ENCODE data around the gene PARP12.

Gene PARP12

GRCh38 chr7:139976838-139977656 is 85.7 kb downstream of the PARP12 start:
- Histone ChIP-seq H3K36me3 (ENCODE audit: control insufficient read depth in 2 of 2, insufficient read depth in 1 of 2, low read length in 2 of 2) (no peaks in the 10 kb centered on the region), H3K9me3 (ENCODE audit: control insufficient read depth, insufficient read depth, low read depth, low read length) (no peaks in the 10 kb centered on the region), H3K27ac (ENCODE audit: extremely low read depth, low read depth, low read length) (no peak overlapping the region), H3K4me3 (ENCODE audit: low read depth, low read length) (no peak overlapping the region), H3K4me1 (ENCODE audit: control insufficient read depth, insufficient read depth, low read length) (no peaks in the 10 kb centered on the region; the same call in 1 of the 2 replicates)
- POLR2A ChIA-PET: no interaction called here
- CTCF ChIA-PET: no interaction called here
- no peak for TF ChIP-seq ZSCAN4 (tag by site-specific recombination; IDR thresholded peaks at IDR 0.05)
- TF ChIP-seq ZNF776 (tag by site-specific recombination; IDR thresholded peaks at IDR 0.05; ENCODE audit: borderline replicate concordance): no peak
- TF ChIP-seq ZNF394 (tag by site-specific recombination; IDR thresholded peaks at IDR 0.05; ENCODE audit: borderline replicate concordance): no peak
- TF ChIP-seq SP7 (tag by site-specific recombination; IDR thresholded peaks at IDR 0.05): no peak
- TF ChIP-seq ZNF398 (tag by site-specific recombination; IDR thresholded peaks at IDR 0.05): no peak
- TF ChIP-seq PRDM4 (tag by site-specific recombination; IDR thresholded peaks at IDR 0.05): no peak
- TF ChIP-seq ZFHX2 (tag by site-specific recombination; conservative IDR thresholded peaks at IDR 0.05): peak; percentile 59
- TF ChIP-seq ATF2 (tag by site-specific recombination; IDR thresholded peaks at IDR 0.05; ENCODE audit: low read depth): no peak
- TF ChIP-seq EGR2 (tag by site-specific recombination; IDR thresholded peaks at IDR 0.05; ENCODE audit: low read depth): 0 out of 2 replicates have a peak, but pooled peaks have one; percentile 24
- TF ChIP-seq ZNF133 (tag by site-specific recombination; IDR thresholded peaks at IDR 0.05): no peak

GRCh38 chr7:139976055-139976837 is 86.5 kb downstream of the PARP12 start:
- ChIA-PET CTCF (interaction anchor here (0.9 kb wide), 1 partner anchor 364 kb away, joined by 3 read pairs; no protein-coding TSS in a partner anchor), POLR2A (no interaction called here)
- TF ChIP-seq WT1 (tag by site-specific recombination; IDR thresholded peaks at IDR 0.05) (no peak), ZNF239 (tag by site-specific recombination; IDR thresholded peaks at IDR 0.05) (no peak), ZNF585B (tag by site-specific recombination; IDR thresholded peaks at IDR 0.05) (no peak), ZBTB11 (tag by site-specific recombination; conservative IDR thresholded peaks at IDR 0.05; ENCODE audit: low read depth) (no peak), GLI4 (tag by site-specific recombination; IDR thresholded peaks at IDR 0.05) (no peak)
- Histone ChIP-seq H3K4me1 (ENCODE audit: control insufficient read depth, insufficient read depth, low read length) (no peaks in the 10 kb centered on the region; the same call in 1 of the 2 replicates), H3K36me3 (ENCODE audit: control insufficient read depth in 2 of 2, insufficient read depth in 1 of 2, low read length in 2 of 2) (no peaks in the 10 kb centered on the region), H3K9me3 (ENCODE audit: control insufficient read depth, insufficient read depth, low read depth, low read length) (no peaks in the 10 kb centered on the region), H3K27ac (ENCODE audit: extremely low read depth, low read depth, low read length) (no peak overlapping the region), H3K4me3 (ENCODE audit: low read depth, low read length) (no peak overlapping the region)

Data from HEK293 (cell line).